Progenitor cell of endocrine pancreas (in vitro differentiated cells): ENCODE measurements around the gene CDH2. TPM values are rescaled to one million over a fixed set of nuclear protein-coding genes. Genes with fewer than 3 reads are reported as not detected.

Experiments used
- DNase-seq: peaks from one replicate; pipeline ENCODE4 v3.0.0; 2021; ENCODE audit warnings: low spot score; ENCODE audit not compliant: unreplicated experiment
- H3K27ac Mint-ChIP-seq: 2 replicates; pipeline ENCODE4 v1.8.0; 2021; ENCODE audit warnings: mild to moderate bottlenecking, moderate library complexity, mixed read lengths
- H3K27me3 Mint-ChIP-seq: 2 replicates; pipeline ENCODE4 v1.8.0; 2021; ENCODE audit warnings: mixed read lengths
- H3K36me3 Mint-ChIP-seq: 2 replicates; pipeline ENCODE4 v1.8.0; 2022; ENCODE audit warnings: mixed read lengths; ENCODE audit not compliant: insufficient read depth
- H3K4me1 Mint-ChIP-seq: 2 replicates; pipeline ENCODE4 v1.8.0; 2021; ENCODE audit warnings: low read depth, mixed read lengths
- H3K4me3 Mint-ChIP-seq: 2 replicates; pipeline ENCODE4 v1.8.0; 2021; ENCODE audit warnings: low read depth, mild to moderate bottlenecking, moderate library complexity, mixed read lengths
- H3K9me3 Mint-ChIP-seq: 2 replicates; pipeline ENCODE4 v1.8.0; 2021; ENCODE audit warnings: low read depth, mixed read lengths
- CTCF ChIP-seq: fragments of 200-600 bp; sonication (generic); IDR thresholded peaks from one replicate; pipeline ENCODE4 v1.5.0; 2021; ENCODE audit warnings: antibody characterized with exemption, mild to moderate bottlenecking; ENCODE audit not compliant: unreplicated experiment
- total RNA-seq: library from RNA; stranded (reverse); gene quantifications from 2 replicates; pipeline ENCODE4 v1.2.1, GENCODE V29; 2021

Gene CDH2
- total RNA-seq, 1 donor from 2014 or later = 197 TPM

GRCh38 chr18:28120828-28121515 lies 56.0 kb downstream of the CDH2 start:
- TF ChIP-seq CTCF = no peak
- no peak for DNase-seq
- peak overlapping the region; percentile 2 for H3K27ac Mint-ChIP-seq
- H3K9me3 Mint-ChIP-seq = no peaks in the 10 kb centered on the region
- H3K36me3 Mint-ChIP-seq = peaks cover 2% of the 10 kb centered on the region
- H3K4me1 Mint-ChIP-seq = peaks cover 41% of the 10 kb centered on the region
- H3K27me3 Mint-ChIP-seq = no peaks in the 10 kb centered on the region
- H3K4me3 Mint-ChIP-seq = no peak overlapping the region

- no peak overlapping the region for H3K4me3 Mint-ChIP-seq
- H3K9me3 Mint-ChIP-seq = no peaks in the 10 kb centered on the region
- DNase-seq = no peak
- peaks cover 44% of the 10 kb centered on the region for H3K4me1 Mint-ChIP-seq
- no peak overlapping the region for H3K27ac Mint-ChIP-seq
- no peaks in the 10 kb centered on the region for H3K27me3 Mint-ChIP-seq
- no peak for TF ChIP-seq CTCF
- H3K36me3 Mint-ChIP-seq = peaks cover 2% of the 10 kb centered on the region
Measured at GRCh38 chr18:28116461-28116860, 60.5 kb downstream of the CDH2 start.

- Mint-ChIP-seq H3K4me1 (peaks cover 45% of the 10 kb centered on the region), H3K4me3 (no peak overlapping the region), H3K9me3 (no peaks in the 10 kb centered on the region), H3K27me3 (no peaks in the 10 kb centered on the region), H3K27ac (peak overlapping the region; percentile 51), H3K36me3 (peaks cover 2% of the 10 kb centered on the region)
- no peak for DNase-seq
- TF ChIP-seq CTCF = no peak
Measured at GRCh38 chr18:28115149-28115550, 61.8 kb downstream of the CDH2 start.

- H3K9me3 Mint-ChIP-seq = no peaks in the 10 kb centered on the region
- DNase-seq = no peak
- no peak overlapping the region for H3K27ac Mint-ChIP-seq
- no peaks in the 10 kb centered on the region for H3K36me3 Mint-ChIP-seq
- peaks cover 52% of the 10 kb centered on the region for H3K4me1 Mint-ChIP-seq
- TF ChIP-seq CTCF = no peak
- H3K4me3 Mint-ChIP-seq = no peak overlapping the region
- no peaks in the 10 kb centered on the region for H3K27me3 Mint-ChIP-seq
Measured at GRCh38 chr18:28114472-28114871, 62.5 kb downstream of the CDH2 start.

GRCh38 chr18:28113271-28114029 lies 63.5 kb downstream of the CDH2 start:
- H3K9me3 Mint-ChIP-seq = no peaks in the 10 kb centered on the region

More at GRCh38 chr18:28113271-28114029, 63.5 kb downstream of the CDH2 start:
- DNase-seq = no peak
- Mint-ChIP-seq H3K4me3 (no peak overlapping the region), H3K27ac (peak overlapping the region; percentile 60), H3K4me1 (peaks cover 59% of the 10 kb centered on the region), H3K27me3 (no peaks in the 10 kb centered on the region), H3K36me3 (no peaks in the 10 kb centered on the region)
- TF ChIP-seq CTCF = no peak
